ENCODE measurements around the gene ARVCF. TPM values are rescaled to one million over a fixed set of nuclear protein-coding genes. Genes with fewer than 3 reads are reported as not detected.

The ARVCF gene
- total and polyA plus RNA-seq, 9 of the 15 experiments (the other 6 are each of a cell fraction or from before 2014, with no cell fraction given): 0.03 to 97.4 (median 15.6) TPM

DNA sequence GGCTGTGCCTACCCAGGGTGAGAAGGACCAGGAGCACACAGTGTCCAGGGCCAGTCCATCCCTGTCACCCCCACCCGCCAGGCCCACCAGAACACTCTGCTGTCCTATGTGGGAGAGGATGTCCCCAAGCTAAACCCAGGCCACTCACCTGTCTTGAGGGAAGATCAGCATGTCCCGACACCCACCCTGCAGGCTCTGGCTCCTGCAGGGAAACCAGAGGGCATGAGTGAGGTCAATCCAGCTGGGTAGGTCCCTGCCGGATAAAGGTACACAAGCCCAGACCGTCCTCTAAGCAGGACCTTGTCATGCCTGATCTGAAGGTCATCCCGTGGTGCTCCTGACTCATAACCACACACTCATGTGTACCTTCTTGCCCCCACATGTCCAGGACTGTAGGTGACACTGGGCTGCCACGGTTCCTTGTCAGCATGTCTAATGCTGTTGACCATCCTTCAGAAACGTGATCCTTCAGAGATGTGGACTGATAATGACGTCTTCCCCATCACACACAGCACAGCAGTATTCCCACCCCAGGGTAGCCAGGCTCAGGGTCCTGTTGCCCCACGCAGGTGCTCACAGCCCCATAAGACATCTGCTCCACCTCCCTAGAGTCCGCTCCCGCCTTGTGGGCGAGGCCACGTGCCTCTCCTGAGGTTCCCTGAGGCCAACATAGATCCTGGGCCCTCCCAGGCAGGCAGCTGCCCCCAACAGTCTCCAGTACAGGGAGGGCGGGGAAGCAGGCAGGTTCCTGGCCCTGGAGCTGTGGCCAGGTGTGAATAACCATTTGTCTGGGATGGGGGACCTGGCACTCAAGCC lies 6.1 kb downstream of the ARVCF start (continued):
- TF ChIP-seq RCOR1 (IDR thresholded peaks at IDR 0.05; ENCODE audit: borderline replicate concordance in 1 of 2, low read depth in 2 of 2, low read length in 2 of 2) (peak; percentile 6 to 43; a peak in 1 of 4 replicates), PCBP2 (IDR thresholded peaks at IDR 0.05; ENCODE audit: low read depth, low read length, poor library complexity, severe bottlenecking) (no peak), NFIC (IDR thresholded peaks at IDR 0.05) (no peak), ZNF589 (CRISPR knock-in tag; IDR thresholded peaks at IDR 0.05; ENCODE audit: low read depth) (no peak), MAFK (IDR thresholded peaks at IDR 0.05; ENCODE audit: low read length) (0 out of 2 replicates have a peak, but pooled peaks have one; percentile 29), PCBP1 (IDR thresholded peaks at IDR 0.05; ENCODE audit: low read depth, low read length, poor library complexity, severe bottlenecking) (no peak), U2AF2 (optimal IDR thresholded peaks at IDR 0.05; ENCODE audit: low read depth, low read length) (no peak), ZBTB1 (CRISPR knock-in tag; IDR thresholded peaks at IDR 0.05; ENCODE audit: borderline replicate concordance, low read depth) (no peak), PTBP1 (IDR thresholded peaks at IDR 0.05; ENCODE audit: low read depth, low read length) (no peak), MEF2D (tag; conservative IDR thresholded peaks at IDR 0.05; ENCODE audit: low read depth) (no peak), TCF7L2 (IDR thresholded peaks at IDR 0.05; ENCODE audit: low read depth, low read length) (no peak), CAMTA2 (CRISPR knock-in tag; conservative IDR thresholded peaks at IDR 0.05) (peak; percentile 92; the same call in 1 of the 2 replicates), ZNF766 (CRISPR knock-in tag; conservative IDR thresholded peaks at IDR 0.05) (no peak), ZFX (CRISPR knock-in tag; IDR thresholded peaks at IDR 0.05) (no peak), HNRNPL (IDR thresholded peaks at IDR 0.05; ENCODE audit: low read depth, low read length) (no peak)
- TF ChIP-seq, protein P1, sequence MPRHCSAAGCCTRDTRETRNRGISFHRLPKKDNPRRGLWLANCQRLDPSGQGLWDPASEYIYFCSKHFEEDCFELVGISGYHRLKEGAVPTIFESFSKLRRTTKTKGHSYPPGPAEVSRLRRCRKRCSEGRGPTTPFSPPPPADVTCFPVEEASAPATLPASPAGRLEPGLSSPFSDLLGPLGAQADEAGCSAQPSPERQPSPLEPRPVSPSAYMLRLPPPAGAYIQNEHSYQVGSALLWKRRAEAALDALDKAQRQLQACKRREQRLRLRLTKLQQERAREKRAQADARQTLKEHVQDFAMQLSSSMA (CRISPR knock-in tag; IDR thresholded peaks at IDR 0.05): no peak
- TF ChIP-seq, protein P2, sequence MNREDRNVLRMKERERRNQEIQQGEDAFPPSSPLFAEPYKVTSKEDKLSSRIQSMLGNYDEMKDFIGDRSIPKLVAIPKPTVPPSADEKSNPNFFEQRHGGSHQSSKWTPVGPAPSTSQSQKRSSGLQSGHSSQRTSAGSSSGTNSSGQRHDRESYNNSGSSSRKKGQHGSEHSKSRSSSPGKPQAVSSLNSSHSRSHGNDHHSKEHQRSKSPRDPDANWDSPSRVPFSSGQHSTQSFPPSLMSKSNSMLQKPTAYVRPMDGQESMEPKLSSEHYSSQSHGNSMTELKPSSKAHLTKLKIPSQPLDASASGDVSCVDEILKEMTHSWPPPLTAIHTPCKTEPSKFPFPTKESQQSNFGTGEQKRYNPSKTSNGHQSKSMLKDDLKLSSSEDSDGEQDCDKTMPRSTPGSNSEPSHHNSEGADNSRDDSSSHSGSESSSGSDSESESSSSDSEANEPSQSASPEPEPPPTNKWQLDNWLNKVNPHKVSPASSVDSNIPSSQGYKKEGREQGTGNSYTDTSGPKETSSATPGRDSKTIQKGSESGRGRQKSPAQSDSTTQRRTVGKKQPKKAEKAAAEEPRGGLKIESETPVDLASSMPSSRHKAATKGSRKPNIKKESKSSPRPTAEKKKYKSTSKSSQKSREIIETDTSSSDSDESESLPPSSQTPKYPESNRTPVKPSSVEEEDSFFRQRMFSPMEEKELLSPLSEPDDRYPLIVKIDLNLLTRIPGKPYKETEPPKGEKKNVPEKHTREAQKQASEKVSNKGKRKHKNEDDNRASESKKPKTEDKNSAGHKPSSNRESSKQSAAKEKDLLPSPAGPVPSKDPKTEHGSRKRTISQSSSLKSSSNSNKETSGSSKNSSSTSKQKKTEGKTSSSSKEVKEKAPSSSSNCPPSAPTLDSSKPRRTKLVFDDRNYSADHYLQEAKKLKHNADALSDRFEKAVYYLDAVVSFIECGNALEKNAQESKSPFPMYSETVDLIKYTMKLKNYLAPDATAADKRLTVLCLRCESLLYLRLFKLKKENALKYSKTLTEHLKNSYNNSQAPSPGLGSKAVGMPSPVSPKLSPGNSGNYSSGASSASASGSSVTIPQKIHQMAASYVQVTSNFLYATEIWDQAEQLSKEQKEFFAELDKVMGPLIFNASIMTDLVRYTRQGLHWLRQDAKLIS (CRISPR knock-in tag; IDR thresholded peaks at IDR 0.05): no peak
- TF ChIP-seq, protein P3, sequence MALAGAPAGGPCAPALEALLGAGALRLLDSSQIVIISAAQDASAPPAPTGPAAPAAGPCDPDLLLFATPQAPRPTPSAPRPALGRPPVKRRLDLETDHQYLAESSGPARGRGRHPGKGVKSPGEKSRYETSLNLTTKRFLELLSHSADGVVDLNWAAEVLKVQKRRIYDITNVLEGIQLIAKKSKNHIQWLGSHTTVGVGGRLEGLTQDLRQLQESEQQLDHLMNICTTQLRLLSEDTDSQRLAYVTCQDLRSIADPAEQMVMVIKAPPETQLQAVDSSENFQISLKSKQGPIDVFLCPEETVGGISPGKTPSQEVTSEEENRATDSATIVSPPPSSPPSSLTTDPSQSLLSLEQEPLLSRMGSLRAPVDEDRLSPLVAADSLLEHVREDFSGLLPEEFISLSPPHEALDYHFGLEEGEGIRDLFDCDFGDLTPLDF (CRISPR knock-in tag; IDR thresholded peaks at IDR 0.05): no peak; the same call in 1 of the 2 replicates
- TF ChIP-seq, protein P4, sequence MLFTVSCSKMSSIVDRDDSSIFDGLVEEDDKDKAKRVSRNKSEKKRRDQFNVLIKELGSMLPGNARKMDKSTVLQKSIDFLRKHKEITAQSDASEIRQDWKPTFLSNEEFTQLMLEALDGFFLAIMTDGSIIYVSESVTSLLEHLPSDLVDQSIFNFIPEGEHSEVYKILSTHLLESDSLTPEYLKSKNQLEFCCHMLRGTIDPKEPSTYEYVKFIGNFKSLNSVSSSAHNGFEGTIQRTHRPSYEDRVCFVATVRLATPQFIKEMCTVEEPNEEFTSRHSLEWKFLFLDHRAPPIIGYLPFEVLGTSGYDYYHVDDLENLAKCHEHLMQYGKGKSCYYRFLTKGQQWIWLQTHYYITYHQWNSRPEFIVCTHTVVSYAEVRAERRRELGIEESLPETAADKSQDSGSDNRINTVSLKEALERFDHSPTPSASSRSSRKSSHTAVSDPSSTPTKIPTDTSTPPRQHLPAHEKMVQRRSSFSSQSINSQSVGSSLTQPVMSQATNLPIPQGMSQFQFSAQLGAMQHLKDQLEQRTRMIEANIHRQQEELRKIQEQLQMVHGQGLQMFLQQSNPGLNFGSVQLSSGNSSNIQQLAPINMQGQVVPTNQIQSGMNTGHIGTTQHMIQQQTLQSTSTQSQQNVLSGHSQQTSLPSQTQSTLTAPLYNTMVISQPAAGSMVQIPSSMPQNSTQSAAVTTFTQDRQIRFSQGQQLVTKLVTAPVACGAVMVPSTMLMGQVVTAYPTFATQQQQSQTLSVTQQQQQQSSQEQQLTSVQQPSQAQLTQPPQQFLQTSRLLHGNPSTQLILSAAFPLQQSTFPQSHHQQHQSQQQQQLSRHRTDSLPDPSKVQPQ (CRISPR knock-in tag; IDR thresholded peaks at IDR 0.05; ENCODE audit: borderline replicate concordance): 0 out of 2 replicates have a peak, but pooled peaks have one; percentile 59

All from K562 (cell line).